HG03095 (cell line): Measurements from ENCODE around the gene DNAI7.

Source experiments
- ATAC-seq: cut with Tn5 transposase; IDR thresholded peaks from one replicate; pipeline ENCODE4 v1.9.1; 2021; ENCODE audit warnings: moderate library complexity; ENCODE audit not compliant: unreplicated experiment

Gene DNAI7

GRCh38 chr12:25102402-25102801 is 92.6 kb downstream of the DNAI7 start:
- ATAC-seq, result no peak

- no peak for ATAC-seq
Measured at GRCh38 chr12:25101092-25101445, 93.9 kb downstream of the DNAI7 start.

GRCh38 chr12:25100194-25101091 is 94.5 kb downstream of the DNAI7 start:
- no peak for ATAC-seq

- ATAC-seq, result no peak
Measured at GRCh38 chr12:25099010-25099409, 96.0 kb downstream of the DNAI7 start.

- no peak for ATAC-seq
Measured at GRCh38 chr12:25089738-25090137, 105.2 kb downstream of the DNAI7 start.

- ATAC-seq, result no peak
Measured at GRCh38 chr12:25087596-25087995, 107.4 kb downstream of the DNAI7 start.

GRCh38 chr12:25084816-25085215 is 110.1 kb downstream of the DNAI7 start:
- no peak for ATAC-seq

GRCh38 chr12:25083211-25083610 is 111.7 kb downstream of the DNAI7 start:
- no peak for ATAC-seq

GRCh38 chr12:25082628-25083027 is 112.3 kb downstream of the DNAI7 start:
- no peak for ATAC-seq

GRCh38 chr12:25079393-25079792 is 115.6 kb downstream of the DNAI7 start:
- ATAC-seq, result no peak

- ATAC-seq, result peak; percentile 70
Measured at GRCh38 chr12:25074954-25075353, 120.0 kb downstream of the DNAI7 start.

GRCh38 chr12:25074113-25074512 is 120.8 kb downstream of the DNAI7 start:
- no peak for ATAC-seq

GRCh38 chr12:25072906-25073650 is 121.9 kb downstream of the DNAI7 start:
- no peak for ATAC-seq

GRCh38 chr12:25071366-25071765 is 123.6 kb downstream of the DNAI7 start:
- ATAC-seq, result no peak

GRCh38 chr12:25069224-25069623 is 125.7 kb downstream of the DNAI7 start:
- ATAC-seq, result no peak

GRCh38 chr12:25065035-25065434 is 129.9 kb downstream of the DNAI7 start:
- no peak for ATAC-seq

- ATAC-seq, result no peak
Measured at GRCh38 chr12:25063873-25064628, 130.9 kb downstream of the DNAI7 start.

GRCh38 chr12:25058658-25059058 is 136.3 kb downstream of the DNAI7 start:
- ATAC-seq, result peak; percentile 47
